ENCODE data around the gene ADORA2A. TPM values are rescaled to one million over a fixed set of nuclear protein-coding genes. Genes with fewer than 3 reads are reported as not detected.

Gene ADORA2A
- total and polyA plus RNA-seq, 2 of the 8 experiments (the other 6 are each of a cell fraction or from before 2014, with no cell fraction given) = 7.1 to 20.3 TPM

GRCh38 chr22:24430431-24431308 lies 3.3 kb downstream of the ADORA2A start:
- Histone ChIP-seq H3K14ac (ENCODE audit: insufficient read length) (no peak overlapping the region), H3K23ac (ENCODE audit: insufficient read length) (no peak overlapping the region), H2AK5ac (ENCODE audit: low read depth, low read length) (no peak overlapping the region), H3K18ac (ENCODE audit: extremely low read depth, low read length) (no peak overlapping the region), H4K20me1 (replicated peaks in 1 of 2; ENCODE audit: control insufficient read depth in 1 of 2, insufficient read depth in 2 of 2, low read length in 2 of 2) (no peaks in the 10 kb centered on the region), H3K4me3 (ENCODE audit: extremely low read depth in 1 of 4, insufficient read depth in 2 of 4, low read depth in 3 of 4, low read length in 4 of 4) (no peak overlapping the region), H3K9me3 (ENCODE audit: insufficient read depth in 2 of 2, low read depth in 1 of 2, low read length in 1 of 2) (no peaks in the 10 kb centered on the region), H2BK120ac (replicated peaks; ENCODE audit: low read depth, low read length) (no peak overlapping the region), H3K4me1 (replicated peaks in 1 of 4; ENCODE audit: control insufficient read depth in 3 of 4, insufficient read depth in 4 of 4, low read length in 3 of 4) (peaks cover 4 to 7% (median 6%) of the 10 kb centered on the region in 4 experiments; a peak in 6 of 7 replicates), H4K5ac (ENCODE audit: insufficient read length, low read depth, low read length) (no peak overlapping the region), H3K56ac (replicated peaks; ENCODE audit: insufficient read length, low read depth, low read length) (no peak overlapping the region), H3K27ac (ENCODE audit: low read depth, low read length) (no peak overlapping the region), H2BK20ac (ENCODE audit: low read length) (no peak overlapping the region), H3K36me3 (ENCODE audit: control insufficient read depth in 2 of 4, insufficient read depth in 4 of 4, low read length in 3 of 4) (no peaks in the 10 kb centered on the region), H4K91ac (replicated peaks; ENCODE audit: insufficient read length, low read length) (no peak overlapping the region), H3K79me1 (ENCODE audit: low read depth, low read length) (no peaks in the 10 kb centered on the region), H2BK12ac (ENCODE audit: low read depth, low read length) (0 out of 2 replicates have a peak overlapping the region, but pooled peaks have one; percentile 17), H3K4me2 (ENCODE audit: insufficient read depth in 1 of 2, low read depth in 2 of 2, low read length in 2 of 2) (no peak overlapping the region), H3K27me3 (replicated peaks in 1 of 4; ENCODE audit: control insufficient read depth in 3 of 4, extremely low read depth in 1 of 4, insufficient read depth in 3 of 4, low read length in 3 of 4) (peaks cover 0 to 6% (median under 1%) of the 10 kb centered on the region in 4 experiments; a peak in 4 of 7 replicates), H3K79me2 (ENCODE audit: control insufficient read depth in 1 of 2, insufficient read depth in 2 of 2, low read length in 2 of 2) (no peaks in the 10 kb centered on the region), H4K8ac (ENCODE audit: extremely low read depth, insufficient read depth, low read length) (no peak overlapping the region; the same call in 1 of the 2 replicates), H3K23me2 (ENCODE audit: low read depth, low read length) (no peaks in the 10 kb centered on the region), H2BK5ac (ENCODE audit: low read depth, low read length) (0 out of 2 replicates have a peak overlapping the region, but pooled peaks have one; percentile 56), H2BK15ac (ENCODE audit: low read length) (0 out of 2 replicates have a peak overlapping the region, but pooled peaks have one; percentile 16), H3K4ac (replicated peaks; ENCODE audit: insufficient read length, low read depth, low read length) (no peak overlapping the region), H2AFZ (ENCODE audit: low read length) (no peak overlapping the region), H3K9ac (replicated peaks in 1 of 4; ENCODE audit: extremely low read depth in 1 of 4, low read depth in 3 of 4, low read length in 3 of 4) (no peak overlapping the region)
- TF ChIP-seq KDM4A (IDR thresholded peaks at IDR 0.05; ENCODE audit: low read depth, low read length, severe bottlenecking) (no peak), JUND (IDR thresholded peaks at IDR 0.05; ENCODE audit: low read length) (no peak), ATF3 (IDR thresholded peaks at IDR 0.05; ENCODE audit: insufficient read depth, low read depth, low read length) (no peak), FOSL1 (IDR thresholded peaks at IDR 0.05; ENCODE audit: insufficient read depth, low read depth, low read length) (no peak), RAD21 (IDR thresholded peaks at IDR 0.05 in 1 of 2, conservative IDR thresholded peaks at IDR 0.05 in 1 of 2; ENCODE audit: low read depth in 2 of 2, low read length in 2 of 2) (no peak), TBP (IDR thresholded peaks at IDR 0.05; ENCODE audit: low read depth, low read length) (no peak)
- DNase-seq (ENCODE audit: low read depth in 1 of 2, low spot score in 2 of 2) (no peak), FAIRE-seq (no peak)
- ChIA-PET CTCF (ENCODE audit: partially characterized antibody) (interaction anchor here (0.7 to 10.8 kb wide), 8 partner anchors 7 to 91 kb away, joined by 3 to 114 read pairs (median 4); no protein-coding TSS in a partner anchor), POLR2A (ENCODE audit: partially characterized antibody) (no interaction called here)
- WGBS, 2 experiments (ENCODE audit: extremely low coverage in 1 of 2, insufficient coverage in 1 of 2, insufficient read length in 1 of 2, insufficient replicate concordance in 2 of 2, low coverage in 1 of 2, low lambda C conversion rate in 2 of 2, missing lambda C conversion rate in 1 of 2) = 90% methylated on average over 14 of the region's 14 CpGs; no CpG with 5 or more reads in 1 of the 2 experiments
